NCI-H748 (cell line): ENCODE measurements around the gene HDAC9.

Experiments used
- DNase-seq: peaks from one replicate; lab custom pipeline; 2025; ENCODE audit not compliant: unreplicated experiment; lab: John Stamatoyannopoulos, UW

The HDAC9 gene

GRCh38 chr7:18873734-18874336 lies 378.3 kb downstream of the HDAC9 start:
- no peak for DNase-seq

- DNase-seq: no peak
These were observed 379.3 kb downstream of the HDAC9 start for GRCh38 chr7:18874880-18875279.

GRCh38 chr7:18877874-18878273 lies 382.3 kb downstream of the HDAC9 start:
- DNase-seq: no peak

- no peak for DNase-seq
These were observed 391.3 kb downstream of the HDAC9 start for GRCh38 chr7:18886832-18887231.

GRCh38 chr7:18889436-18889835 lies 393.9 kb downstream of the HDAC9 start:
- no peak for DNase-seq

- DNase-seq: no peak
These were observed 394.6 kb downstream of the HDAC9 start for GRCh38 chr7:18890134-18890533.

GRCh38 chr7:18890885-18891621 lies 395.5 kb downstream of the HDAC9 start:
- no peak for DNase-seq

GRCh38 chr7:18893156-18893555 lies 397.6 kb downstream of the HDAC9 start:
- DNase-seq: no peak

- DNase-seq: no peak
These were observed 398.6 kb downstream of the HDAC9 start for GRCh38 chr7:18894155-18894554.

GRCh38 chr7:18895456-18895855 lies 399.9 kb downstream of the HDAC9 start:
- no peak for DNase-seq

GRCh38 chr7:18896343-18896975 lies 400.9 kb downstream of the HDAC9 start:
- DNase-seq: no peak

- no peak for DNase-seq
These were observed 404.7 kb downstream of the HDAC9 start for GRCh38 chr7:18900236-18900635.

- DNase-seq: no peak
These were observed 405.3 kb downstream of the HDAC9 start for GRCh38 chr7:18900803-18901202.

GRCh38 chr7:18901351-18901750 lies 405.8 kb downstream of the HDAC9 start:
- no peak for DNase-seq

GRCh38 chr7:18901982-18902421 lies 406.5 kb downstream of the HDAC9 start:
- no peak for DNase-seq

- DNase-seq: no peak
These were observed 407.3 kb downstream of the HDAC9 start for GRCh38 chr7:18902892-18903291.

- no peak for DNase-seq
These were observed 408.1 kb downstream of the HDAC9 start for GRCh38 chr7:18903695-18904094.

- DNase-seq: no peak
These were observed 409.9 kb downstream of the HDAC9 start for GRCh38 chr7:18905316-18905943.

GRCh38 chr7:18906901-18907300 lies 411.4 kb downstream of the HDAC9 start:
- DNase-seq: no peak

- DNase-seq: no peak
These were observed 417.6 kb downstream of the HDAC9 start for GRCh38 chr7:18913106-18913505.

- no peak for DNase-seq
These were observed 421.3 kb downstream of the HDAC9 start for GRCh38 chr7:18916826-18917225.

- no peak for DNase-seq
These were observed 431.6 kb downstream of the HDAC9 start for GRCh38 chr7:18927134-18927533.
